PC-9 (cell line): Measurements from ENCODE around the gene NAGPA.

Source experiments
- CTCF ChIP-seq: fragments of 200-600 bp; sonication (generic); conservative IDR thresholded peaks from 2 replicates; pipeline ENCODE4 v1.6.1; 2017; ENCODE audit warnings: mixed run types, antibody characterized with exemption, mild to moderate bottlenecking, moderate library complexity
- EZH2 ChIP-seq: fragments of 200-600 bp; sonication (generic); IDR thresholded peaks from 2 replicates; pipeline ENCODE4 v1.8.0; 2017; ENCODE audit warnings: antibody characterized with exemption, low read depth

GRCh38 chr16:5007256-5007655, 26.5 kb downstream of the NAGPA start:
- TF ChIP-seq CTCF (no peak), EZH2 (no peak)
